Motor neuron (in vitro differentiated cells): ENCODE measurements around the gene EDDM3A. TPM values are rescaled to one million over a fixed set of nuclear protein-coding genes. Genes with fewer than 3 reads are reported as not detected.
A peak's percentile ranks its signal among the peaks of the same experiment; 100 is the strongest.

ENCODE experiments used
- ATAC-seq, 8 experiments: fragments of 200-7000 bp; cut with Tn5 transposase; replicated peaks in 6 of 8; 2 replicates each; pipeline ENCODE4 v1.8.0; 2021; ENCODE audit warnings: mild to moderate bottlenecking in 8 of 8, moderate library complexity in 8 of 8
- H3K27ac ChIP-seq, 2 donors: fragments of 250-450 bp; sonication (Bioruptor Pico); 2 replicates each; pipeline ENCODE4 v1.9.0; 2021; ENCODE audit warnings: antibody characterized with exemption in 2 of 2, mild to moderate bottlenecking in 2 of 2, moderate library complexity in 1 of 2
- H3K4me1 ChIP-seq, 2 donors: fragments of 250-450 bp; sonication (Bioruptor Pico); replicated peaks in 1 of 2; 2 replicates each; pipeline ENCODE4 v1.6.1; 2021; ENCODE audit warnings: antibody characterized with exemption in 2 of 2, mild to moderate bottlenecking in 2 of 2, moderate library complexity in 1 of 2
- H3K4me3 ChIP-seq, 5 donors: fragments of 250-450 bp; sonication (Bioruptor Pico); 2 replicates each; pipeline ENCODE4 v1.9.0; 2021; ENCODE audit warnings: antibody characterized with exemption in 5 of 5, mild to moderate bottlenecking in 5 of 5, moderate library complexity in 4 of 5
- WGBS, 10 experiments: fragments of 450-650 bp; shearing (Covaris generic); methylation state at CpG; one replicate each; pipeline ENCODE4 v1.0.0; 2022; 5-methylcytosine and 5-hydroxymethylcytosine counted together
- in situ Hi-C, 9 experiments: fragments of 400-800 bp; cut with MboI; loops; one replicate each; pipeline ENCODE4 v1.15.0; 2021; ENCODE audit warnings: low sequenced_read_pairs in 9 of 9, low pct_unique_long_range_greater_than_20kb in 2 of 9; ENCODE audit not compliant: unreplicated experiment in 9 of 9
- total RNA-seq, 8 experiments: library from RNA; unstranded; fragments of 300-600 nt; gene quantifications; 2 replicates each; pipeline versions ENCODE4 v1.2.3 to v1.2.4, GENCODE V29; 2022

The EDDM3A gene
- total RNA-seq, 8 experiments from 2014 or later, result 0.33 to 0.66 TPM; not detected in 6

GRCh38 chr14:20772650-20773049, 27.0 kb downstream of the EDDM3A start:
- no peaks in the 10 kb centered on the region for H3K4me1 ChIP-seq
- no peak for ATAC-seq
- 0 to 100% (median 43%) methylated on average over 1 to 3 of the region's 3 CpGs for WGBS, 10 experiments
- no peak overlapping the region for H3K4me3 ChIP-seq
- H3K27ac ChIP-seq, result no peak overlapping the region
- in situ Hi-C loops, result no loop called here

GRCh38 chr14:20774258-20774824, 28.7 kb downstream of the EDDM3A start:
- no peak overlapping the region for H3K4me3 ChIP-seq
- H3K4me1 ChIP-seq, result no peaks in the 10 kb centered on the region
- ATAC-seq, result peak in 3 of 8 experiments; percentile 67 to 99 (median 95)
- H3K27ac ChIP-seq, result no peak overlapping the region
- in situ Hi-C loops, result no loop called here
- 19 to 80% (median 52%) methylated on average over 1 to 5 of the region's 5 CpGs; no CpG with 5 or more reads in 3 of the 10 experiments for WGBS, 10 experiments

- H3K27ac ChIP-seq, result no peak overlapping the region
- WGBS, 10 experiments, result 3 to 54% (median 29%) methylated on average over 3 to 6 of the region's 6 CpGs
- peak in 1 of 8 experiments; percentile 28 for ATAC-seq
- H3K4me1 ChIP-seq, result no peaks in the 10 kb centered on the region
- in situ Hi-C loops, result no loop called here
- H3K4me3 ChIP-seq, result no peak overlapping the region
Observed at GRCh38 chr14:20775043-20775442, 29.4 kb downstream of the EDDM3A start.

GRCh38 chr14:20775901-20776300, 30.2 kb downstream of the EDDM3A start:
- H3K4me3 ChIP-seq, result no peak overlapping the region
- in situ Hi-C loops, result no loop called here
- H3K27ac ChIP-seq, result no peak overlapping the region
- no peaks in the 10 kb centered on the region for H3K4me1 ChIP-seq
- no peak for ATAC-seq
- WGBS, 10 experiments, result 80 to 100% (median 94%) methylated on average over 1 of the region's 1 CpG; no CpG with 5 or more reads in 4 of the 10 experiments

GRCh38 chr14:20781803-20782202, 36.1 kb downstream of the EDDM3A start:
- no peak overlapping the region for H3K27ac ChIP-seq
- H3K4me1 ChIP-seq, result no peaks in the 10 kb centered on the region
- 10 to 100% (median 46%) methylated on average over 1 to 4 of the region's 4 CpGs; no CpG with 5 or more reads in 3 of the 10 experiments for WGBS, 10 experiments
- in situ Hi-C loops, result no loop called here
- H3K4me3 ChIP-seq, result no peak overlapping the region
- peak in 1 of 8 experiments; percentile 33 for ATAC-seq

- peak in 1 of 8 experiments; percentile 36 for ATAC-seq
- Histone ChIP-seq H3K4me1 (no peaks in the 10 kb centered on the region), H3K27ac (no peak overlapping the region), H3K4me3 (no peak overlapping the region)
- in situ Hi-C loops, result no loop called here
- 0 to 74% (median 26%) methylated on average over 2 to 5 of the region's 5 CpGs for WGBS, 10 experiments
Observed at GRCh38 chr14:20782280-20782890, 36.7 kb downstream of the EDDM3A start.

- no peak for ATAC-seq
- Histone ChIP-seq H3K4me3 (no peak overlapping the region), H3K27ac (no peak overlapping the region), H3K4me1 (no peaks in the 10 kb centered on the region)
- in situ Hi-C loops, result no loop called here
- 23 to 85% (median 63%) methylated on average over 1 to 4 of the region's 4 CpGs; no CpG with 5 or more reads in 1 of the 10 experiments for WGBS, 10 experiments
Observed at GRCh38 chr14:20787025-20787424, 41.3 kb downstream of the EDDM3A start.

- ATAC-seq, result no peak
- in situ Hi-C loops, result no loop called here
- Histone ChIP-seq H3K4me3 (no peak overlapping the region), H3K4me1 (no peaks in the 10 kb centered on the region), H3K27ac (no peak overlapping the region)
- 0 to 94% (median 66%) methylated on average over 1 to 3 of the region's 3 CpGs for WGBS, 10 experiments
Observed at GRCh38 chr14:20789230-20789813, 43.6 kb downstream of the EDDM3A start.

- WGBS, 10 experiments, result 0 to 80% (median 54%) methylated on average over 1 to 11 of the region's 13 CpGs; no CpG with 5 or more reads in 2 of the 10 experiments
- no peak overlapping the region for H3K27ac ChIP-seq
- no peaks in the 10 kb centered on the region for H3K4me1 ChIP-seq
- ATAC-seq, result no peak
- in situ Hi-C loops, result no loop called here
- H3K4me3 ChIP-seq, result no peak overlapping the region
Observed at GRCh38 chr14:20790464-20791116, 44.9 kb downstream of the EDDM3A start.

GRCh38 chr14:20791187-20791586, 45.5 kb downstream of the EDDM3A start:
- 36 to 95% (median 69%) methylated on average over 2 to 7 of the region's 7 CpGs for WGBS, 10 experiments
- ATAC-seq, result no peak
- in situ Hi-C loops, result no loop called here
- H3K4me3 ChIP-seq, result no peak overlapping the region
- H3K4me1 ChIP-seq, result no peaks in the 10 kb centered on the region
- H3K27ac ChIP-seq, result no peak overlapping the region

- no peak overlapping the region for H3K27ac ChIP-seq
- H3K4me1 ChIP-seq, result no peaks in the 10 kb centered on the region
- no peak for ATAC-seq
- in situ Hi-C loops, result no loop called here
- H3K4me3 ChIP-seq, result no peak overlapping the region
- 28 to 83% (median 67%) methylated on average over 2 of the region's 2 CpGs; no CpG with 5 or more reads in 3 of the 10 experiments for WGBS, 10 experiments
Observed at GRCh38 chr14:20791597-20791996, 45.9 kb downstream of the EDDM3A start.

- H3K4me1 ChIP-seq, result no peaks in the 10 kb centered on the region
- no peak overlapping the region for H3K4me3 ChIP-seq
- no peak overlapping the region for H3K27ac ChIP-seq
- WGBS, 10 experiments, result 13 to 94% (median 77%) methylated on average over 1 to 4 of the region's 4 CpGs; no CpG with 5 or more reads in 4 of the 10 experiments
- in situ Hi-C loops, result no loop called here
- no peak for ATAC-seq
Observed at GRCh38 chr14:20792556-20792955, 46.9 kb downstream of the EDDM3A start.

- no peak overlapping the region for H3K4me3 ChIP-seq
- H3K27ac ChIP-seq, result no peak overlapping the region
- 15 to 73% (median 57%) methylated on average over 2 to 7 of the region's 7 CpGs for WGBS, 10 experiments
- H3K4me1 ChIP-seq, result no peaks in the 10 kb centered on the region
- no peak for ATAC-seq
- in situ Hi-C loops, result no loop called here
Observed at GRCh38 chr14:20794644-20795369, 49.1 kb downstream of the EDDM3A start.
